ENCODE data around the gene MED7. TPM values are rescaled to one million over a fixed set of nuclear protein-coding genes. Genes with fewer than 3 reads are reported as not detected.

MED7 gene
- total and polyA plus RNA-seq, 2 experiments from 2014 or later, result 15.8 to 22.2 TPM

GRCh38 chr5:157155297-157155696 is 12.6 kb upstream of the MED7 start:
- Histone ChIP-seq H3K27me3 (replicated peaks; ENCODE audit: insufficient read depth) (peaks cover 8% of the 10 kb centered on the region), H3K9ac (no peak overlapping the region), H3K4me2 (ENCODE audit: unreplicated experiment) (no peak overlapping the region), H3K9me3 (ENCODE audit: low read depth) (no peaks in the 10 kb centered on the region), H3K27ac (no peak overlapping the region), H2AFZ (no peak overlapping the region), H3K4me3 (no peak overlapping the region), H3K4me1 (ENCODE audit: insufficient read depth) (no peaks in the 10 kb centered on the region), H4K20me1 (ENCODE audit: insufficient read depth) (no peaks in the 10 kb centered on the region), H3K36me3 (ENCODE audit: low read depth) (no peaks in the 10 kb centered on the region), H3K79me2 (ENCODE audit: insufficient read depth) (no peaks in the 10 kb centered on the region), H3F3A (ENCODE audit: insufficient read depth) (no peaks in the 10 kb centered on the region), H3K9me2 (ENCODE audit: insufficient read depth) (no peaks in the 10 kb centered on the region)
- in situ Hi-C loops (cut with MboI), result no loop called here
- no peak for DNase-seq
- WGBS, 2 experiments (ENCODE audit: low coverage in 1 of 2, low lambda C conversion rate in 2 of 2, missing lambda C conversion rate in 2 of 2), result 65 to 69% methylated on average over 3 of the region's 3 CpGs
- TF ChIP-seq EZH2 (IDR thresholded peaks at IDR 0.05; ENCODE audit: insufficient read depth, poor library complexity, severe bottlenecking), result no peak
- no peak for TF ChIP-seq EZH2phosphoT487 (IDR thresholded peaks at IDR 0.05; ENCODE audit: insufficient read depth, low read depth)

- Histone ChIP-seq H4K20me1 (ENCODE audit: insufficient read depth) (no peaks in the 10 kb centered on the region), H3K27me3 (replicated peaks; ENCODE audit: insufficient read depth) (no peaks in the 10 kb centered on the region; the same call in 1 of the 2 replicates), H3K27ac (no peak overlapping the region), H3F3A (ENCODE audit: insufficient read depth) (no peaks in the 10 kb centered on the region), H3K36me3 (ENCODE audit: low read depth) (no peaks in the 10 kb centered on the region), H3K4me1 (ENCODE audit: insufficient read depth) (no peaks in the 10 kb centered on the region), H3K9me2 (ENCODE audit: insufficient read depth) (no peaks in the 10 kb centered on the region), H3K79me2 (ENCODE audit: insufficient read depth) (no peaks in the 10 kb centered on the region), H2AFZ (no peak overlapping the region), H3K4me3 (no peak overlapping the region), H3K4me2 (ENCODE audit: unreplicated experiment) (no peak overlapping the region), H3K9me3 (ENCODE audit: low read depth) (no peaks in the 10 kb centered on the region), H3K9ac (no peak overlapping the region)
- 52 to 56% methylated on average over 3 of the region's 3 CpGs for WGBS, 2 experiments (ENCODE audit: low coverage in 1 of 2, low lambda C conversion rate in 2 of 2, missing lambda C conversion rate in 2 of 2)
- no peak for DNase-seq
- TF ChIP-seq EZH2phosphoT487 (IDR thresholded peaks at IDR 0.05; ENCODE audit: insufficient read depth, low read depth), result no peak
- in situ Hi-C loops (cut with MboI), result no loop called here
These were observed 8.3 kb upstream of the MED7 start for GRCh38 chr5:157150995-157151394.

GRCh38 chr5:157148734-157149615 is 6.3 kb upstream of the MED7 start:
- no peak overlapping the region for H3K9ac ChIP-seq
- peak; percentile 71 for DNase-seq
- no peaks in the 10 kb centered on the region for H3K9me2 ChIP-seq (ENCODE audit: insufficient read depth)
- no peak overlapping the region for H2AFZ ChIP-seq
- no peak overlapping the region for H3K4me3 ChIP-seq
- TF ChIP-seq EZH2phosphoT487 (IDR thresholded peaks at IDR 0.05; ENCODE audit: insufficient read depth, low read depth), result no peak
- TF ChIP-seq EZH2 (IDR thresholded peaks at IDR 0.05; ENCODE audit: insufficient read depth, poor library complexity, severe bottlenecking), result no peak
- in situ Hi-C loops (cut with MboI), result no loop called here
- H3K79me2 ChIP-seq (ENCODE audit: insufficient read depth), result no peaks in the 10 kb centered on the region
- H3K27me3 ChIP-seq (replicated peaks; ENCODE audit: insufficient read depth), result no peaks in the 10 kb centered on the region
- no peaks in the 10 kb centered on the region for H4K20me1 ChIP-seq (ENCODE audit: insufficient read depth)
- no peak overlapping the region for H3K4me2 ChIP-seq (ENCODE audit: unreplicated experiment)
- H3K36me3 ChIP-seq (ENCODE audit: low read depth), result no peaks in the 10 kb centered on the region
- H3F3A ChIP-seq (ENCODE audit: insufficient read depth), result no peaks in the 10 kb centered on the region
- no peak overlapping the region for H3K27ac ChIP-seq
- H3K9me3 ChIP-seq (ENCODE audit: low read depth), result no peaks in the 10 kb centered on the region
- no peaks in the 10 kb centered on the region for H3K4me1 ChIP-seq (ENCODE audit: insufficient read depth)
- 59 to 60% methylated on average over 14 of the region's 14 CpGs for WGBS, 2 experiments (ENCODE audit: low coverage in 1 of 2, low lambda C conversion rate in 2 of 2, missing lambda C conversion rate in 2 of 2)

DNA sequence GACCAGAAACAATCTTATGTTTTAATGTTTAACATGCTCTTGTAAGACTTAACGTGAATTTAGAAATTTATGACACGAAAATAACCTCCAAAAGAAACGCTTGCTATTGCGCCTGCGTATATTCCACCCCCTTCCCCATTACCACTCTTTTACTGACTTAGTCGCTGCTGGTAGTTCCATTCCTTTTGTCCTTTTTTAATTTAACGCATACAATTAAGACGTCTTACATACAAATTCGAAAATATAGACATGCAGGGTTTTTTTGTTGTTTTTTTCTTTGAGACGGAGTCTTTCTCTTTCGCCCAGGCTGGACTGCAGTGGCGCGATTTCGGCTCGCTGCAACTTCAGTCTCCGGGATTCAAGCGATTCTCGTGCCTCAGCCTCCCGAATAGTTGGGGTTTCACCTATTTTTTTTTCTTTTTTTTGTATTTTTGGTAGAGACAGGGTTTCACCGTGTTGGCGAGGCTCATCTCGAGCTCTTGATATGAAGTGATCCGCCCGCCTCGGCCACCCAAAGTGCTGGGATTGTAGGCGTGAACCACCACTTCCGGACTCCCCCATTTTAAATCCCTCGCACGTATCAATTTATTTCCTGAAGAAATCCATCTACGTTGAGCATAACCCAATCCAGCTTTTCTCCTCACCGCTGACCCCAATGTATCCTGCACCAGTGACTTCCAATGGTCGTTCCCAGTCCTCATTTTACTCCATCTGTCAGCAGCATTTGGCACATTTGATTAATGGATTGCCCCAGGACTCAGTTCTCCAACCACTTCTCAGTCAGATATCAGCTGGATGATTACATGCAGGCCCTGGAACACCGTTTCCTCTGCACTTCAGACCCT is 684 bp upstream of the MED7 start:
- H2AFZ ChIP-seq, result peak overlapping the region; percentile 96
- 0 out of 2 replicates have a peak, but pooled peaks cover 1% of the 10 kb centered on the region for H3F3A ChIP-seq (ENCODE audit: insufficient read depth)
- peak overlapping the region; percentile 96 for H3K9ac ChIP-seq
- 1 to 4% methylated on average over 33 of the region's 33 CpGs for WGBS, 2 experiments (ENCODE audit: low coverage in 1 of 2, low lambda C conversion rate in 2 of 2, missing lambda C conversion rate in 2 of 2)
- no peaks in the 10 kb centered on the region for H3K9me3 ChIP-seq (ENCODE audit: low read depth)
- peak overlapping the region; percentile 92 for H3K4me3 ChIP-seq
- peak; percentile 75 for DNase-seq
- no peak for TF ChIP-seq EZH2phosphoT487 (IDR thresholded peaks at IDR 0.05; ENCODE audit: insufficient read depth, low read depth)
- TF ChIP-seq EZH2 (IDR thresholded peaks at IDR 0.05; ENCODE audit: insufficient read depth, poor library complexity, severe bottlenecking), result no peak
- H3K27ac ChIP-seq, result peak overlapping the region; percentile 80
- H3K9me2 ChIP-seq (ENCODE audit: insufficient read depth), result no peaks in the 10 kb centered on the region
- H3K27me3 ChIP-seq (replicated peaks; ENCODE audit: insufficient read depth), result no peaks in the 10 kb centered on the region
- H3K36me3 ChIP-seq (ENCODE audit: low read depth), result peaks cover 5% of the 10 kb centered on the region; the same call in 1 of the 2 replicates
- H3K4me1 ChIP-seq (ENCODE audit: insufficient read depth), result peaks cover 6% of the 10 kb centered on the region; the same call in 1 of the 2 replicates
- H3K79me2 ChIP-seq (ENCODE audit: insufficient read depth), result peaks cover 43% of the 10 kb centered on the region
- H4K20me1 ChIP-seq (ENCODE audit: insufficient read depth), result no peaks in the 10 kb centered on the region
- H3K4me2 ChIP-seq (ENCODE audit: unreplicated experiment), result peak overlapping the region; percentile 79
- in situ Hi-C loops (cut with MboI), result no loop called here

All from GM23248 (cell line).